Measurements from ENCODE around the gene SCGB3A2. TPM values are rescaled to one million over a fixed set of nuclear protein-coding genes. Genes with fewer than 3 reads are reported as not detected.
A peak's percentile ranks its signal among the peaks of the same experiment; 100 is the strongest.
"Not testable (repeated sequence)": the region's sequence is repeated elsewhere in the genome, so short reads cannot be mapped to it uniquely, and the experiment has no call there.

The SCGB3A2 gene
- total RNA-seq, 1 donor from 2014 or later = 1.2 TPM

GRCh38 chr5:147860641-147861025, 17.9 kb upstream of the SCGB3A2 start:
- peaks cover 4% of the 10 kb centered on the region for H3K4me1 Mint-ChIP-seq (ENCODE audit: low read depth, unreplicated experiment)
- TF ChIP-seq CTCF (IDR thresholded peaks at IDR 0.05; ENCODE audit: partially characterized antibody, unreplicated experiment) = no peak
- no peak for DNase-seq
- peaks cover 3% of the 10 kb centered on the region for H3K27me3 Mint-ChIP-seq (ENCODE audit: unreplicated experiment)
- H3K4me3 Mint-ChIP-seq (ENCODE audit: unreplicated experiment) = no peak overlapping the region
- H3K27ac Mint-ChIP-seq (ENCODE audit: unreplicated experiment) = no peak overlapping the region
- no peaks in the 10 kb centered on the region for H3K9me3 Mint-ChIP-seq (ENCODE audit: unreplicated experiment)
- no peaks in the 10 kb centered on the region for H3K36me3 Mint-ChIP-seq (ENCODE audit: unreplicated experiment)

GRCh38 chr5:147863454-147864158, 14.9 kb upstream of the SCGB3A2 start:
- H3K27me3 Mint-ChIP-seq (ENCODE audit: unreplicated experiment) = peaks cover 6% of the 10 kb centered on the region

GRCh38 chr5:147869112-147869511, 9.4 kb upstream of the SCGB3A2 start:
- Mint-ChIP-seq H3K4me1 (ENCODE audit: low read depth, unreplicated experiment) (peaks cover 8% of the 10 kb centered on the region), H3K4me3 (ENCODE audit: unreplicated experiment) (peak overlapping the region; percentile 39), H3K27ac (ENCODE audit: unreplicated experiment) (no peak overlapping the region), H3K9me3 (ENCODE audit: unreplicated experiment) (no peaks in the 10 kb centered on the region), H3K36me3 (ENCODE audit: unreplicated experiment) (peaks cover 4% of the 10 kb centered on the region), H3K27me3 (ENCODE audit: unreplicated experiment) (peaks cover 20% of the 10 kb centered on the region)
- peak; percentile 15 for DNase-seq
- TF ChIP-seq CTCF (IDR thresholded peaks at IDR 0.05; ENCODE audit: partially characterized antibody, unreplicated experiment) = no peak

More at GRCh38 chr5:147863454-147864158, 14.9 kb upstream of the SCGB3A2 start:
- TF ChIP-seq CTCF (IDR thresholded peaks at IDR 0.05; ENCODE audit: partially characterized antibody, unreplicated experiment) = no peak
- H3K36me3 Mint-ChIP-seq (ENCODE audit: unreplicated experiment) = no peaks in the 10 kb centered on the region
- DNase-seq = no peak
- peaks cover 5% of the 10 kb centered on the region for H3K4me1 Mint-ChIP-seq (ENCODE audit: low read depth, unreplicated experiment)
- H3K9me3 Mint-ChIP-seq (ENCODE audit: unreplicated experiment) = no peaks in the 10 kb centered on the region
- no peak overlapping the region for H3K27ac Mint-ChIP-seq (ENCODE audit: unreplicated experiment)
- H3K4me3 Mint-ChIP-seq (ENCODE audit: unreplicated experiment) = no peak overlapping the region

- H3K9me3 Mint-ChIP-seq (ENCODE audit: unreplicated experiment); DNase-seq; H3K4me3 Mint-ChIP-seq (ENCODE audit: unreplicated experiment); H3K36me3 Mint-ChIP-seq (ENCODE audit: unreplicated experiment): not testable (repeated sequence)
- Mint-ChIP-seq H3K27ac (ENCODE audit: unreplicated experiment) (peak overlapping the region; percentile 28), H3K27me3 (ENCODE audit: unreplicated experiment) (peaks cover 21% of the 10 kb centered on the region), H3K4me1 (ENCODE audit: low read depth, unreplicated experiment) (peaks cover 11% of the 10 kb centered on the region)
These were observed 8.6 kb upstream of the SCGB3A2 start for GRCh38 chr5:147869892-147870291.

- Mint-ChIP-seq H3K4me1 (ENCODE audit: low read depth, unreplicated experiment) (peaks cover 13% of the 10 kb centered on the region), H3K27me3 (ENCODE audit: unreplicated experiment) (peaks cover 18% of the 10 kb centered on the region)
- not testable (repeated sequence) for H3K9me3 Mint-ChIP-seq (ENCODE audit: unreplicated experiment); H3K27ac Mint-ChIP-seq (ENCODE audit: unreplicated experiment); DNase-seq; H3K4me3 Mint-ChIP-seq (ENCODE audit: unreplicated experiment); H3K36me3 Mint-ChIP-seq (ENCODE audit: unreplicated experiment)
These were observed 6.4 kb upstream of the SCGB3A2 start for GRCh38 chr5:147871980-147872549.

- peaks cover 13% of the 10 kb centered on the region for H3K4me1 Mint-ChIP-seq (ENCODE audit: low read depth, unreplicated experiment)
- peaks cover 18% of the 10 kb centered on the region for H3K27me3 Mint-ChIP-seq (ENCODE audit: unreplicated experiment)
- not testable (repeated sequence) for H3K27ac Mint-ChIP-seq (ENCODE audit: unreplicated experiment); H3K36me3 Mint-ChIP-seq (ENCODE audit: unreplicated experiment); DNase-seq; H3K4me3 Mint-ChIP-seq (ENCODE audit: unreplicated experiment); H3K9me3 Mint-ChIP-seq (ENCODE audit: unreplicated experiment)
These were observed 5.6 kb upstream of the SCGB3A2 start for GRCh38 chr5:147872744-147873435.

GRCh38 chr5:147874118-147874875, 4.2 kb upstream of the SCGB3A2 start:
- H3K9me3 Mint-ChIP-seq (ENCODE audit: unreplicated experiment); H3K36me3 Mint-ChIP-seq (ENCODE audit: unreplicated experiment); H3K4me1 Mint-ChIP-seq (ENCODE audit: low read depth, unreplicated experiment); DNase-seq; H3K27ac Mint-ChIP-seq (ENCODE audit: unreplicated experiment): not testable (repeated sequence)
- Mint-ChIP-seq H3K27me3 (ENCODE audit: unreplicated experiment) (peaks cover 18% of the 10 kb centered on the region), H3K4me3 (ENCODE audit: unreplicated experiment) (peak overlapping the region; percentile 1)

All from glutamatergic neuron (in vitro differentiated cells).